Right lobe of liver (tissue), 4 donors: ENCODE measurements around the gene C2.
"Not testable (repeated sequence)": the region's sequence is repeated elsewhere in the genome, so short reads cannot be mapped to it uniquely, and the experiment has no call there.

Experiments
- POLR2A ChIP-seq: fragments of 450-650 bp; IDR thresholded peaks from one replicate; pipeline ENCODE4 v1.6.1; 2017; ENCODE audit warnings: antibody characterized with exemption, mild to moderate bottlenecking
- TF ChIP-seq, protein P1 (sequence below), 4 donors: fragments of 200-600 bp in 3 of 4; fragments of 450-650 bp in 1 of 4; IDR thresholded peaks; one replicate each; pipeline versions ENCODE4 v1.5.1 to v1.8.0; 2016 to 2022; ENCODE audit warnings: antibody characterized with exemption in 4 of 4, mild to moderate bottlenecking in 2 of 4
- donor health status: DM: no; HTN: no; CAD: no.
- donor health status: DM: no; HTN: no; CAD: no.
- donor health status: DM: no; HTN: yes; CAD: no.

DNA sequence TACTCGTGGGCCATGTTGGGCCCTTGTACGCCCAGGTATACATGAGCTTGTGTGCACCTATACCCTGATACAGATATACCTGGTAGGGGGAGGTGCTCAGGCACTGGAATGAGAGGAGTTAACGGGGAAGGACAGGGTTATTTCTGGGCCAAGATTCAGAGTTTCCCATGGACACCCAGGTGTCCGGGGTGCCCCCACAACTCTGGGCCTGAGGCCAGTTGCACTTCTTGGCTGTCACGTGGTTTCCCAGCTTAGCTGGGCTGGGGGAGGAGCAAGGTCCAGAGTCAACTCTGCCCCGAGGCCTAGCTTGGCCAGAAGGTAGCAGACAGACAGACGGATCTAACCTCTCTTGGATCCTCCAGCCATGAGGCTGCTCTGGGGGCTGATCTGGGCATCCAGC is 54.2 kb downstream of the C2 start, which contains the start of gene C4A:
- TF ChIP-seq, protein P1, sequence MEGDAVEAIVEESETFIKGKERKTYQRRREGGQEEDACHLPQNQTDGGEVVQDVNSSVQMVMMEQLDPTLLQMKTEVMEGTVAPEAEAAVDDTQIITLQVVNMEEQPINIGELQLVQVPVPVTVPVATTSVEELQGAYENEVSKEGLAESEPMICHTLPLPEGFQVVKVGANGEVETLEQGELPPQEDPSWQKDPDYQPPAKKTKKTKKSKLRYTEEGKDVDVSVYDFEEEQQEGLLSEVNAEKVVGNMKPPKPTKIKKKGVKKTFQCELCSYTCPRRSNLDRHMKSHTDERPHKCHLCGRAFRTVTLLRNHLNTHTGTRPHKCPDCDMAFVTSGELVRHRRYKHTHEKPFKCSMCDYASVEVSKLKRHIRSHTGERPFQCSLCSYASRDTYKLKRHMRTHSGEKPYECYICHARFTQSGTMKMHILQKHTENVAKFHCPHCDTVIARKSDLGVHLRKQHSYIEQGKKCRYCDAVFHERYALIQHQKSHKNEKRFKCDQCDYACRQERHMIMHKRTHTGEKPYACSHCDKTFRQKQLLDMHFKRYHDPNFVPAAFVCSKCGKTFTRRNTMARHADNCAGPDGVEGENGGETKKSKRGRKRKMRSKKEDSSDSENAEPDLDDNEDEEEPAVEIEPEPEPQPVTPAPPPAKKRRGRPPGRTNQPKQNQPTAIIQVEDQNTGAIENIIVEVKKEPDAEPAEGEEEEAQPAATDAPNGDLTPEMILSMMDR (IDR thresholded peaks at IDR 0.05) = not testable (repeated sequence)
- TF ChIP-seq POLR2A = not testable (repeated sequence)
